ENCODE results near the gene P4HB. TPM values are rescaled to one million over a fixed set of nuclear protein-coding genes. Genes with fewer than 3 reads are reported as not detected.

P4HB gene
- total and polyA plus RNA-seq, 12 donors = 244 to 801 (median 332) TPM

DNA sequence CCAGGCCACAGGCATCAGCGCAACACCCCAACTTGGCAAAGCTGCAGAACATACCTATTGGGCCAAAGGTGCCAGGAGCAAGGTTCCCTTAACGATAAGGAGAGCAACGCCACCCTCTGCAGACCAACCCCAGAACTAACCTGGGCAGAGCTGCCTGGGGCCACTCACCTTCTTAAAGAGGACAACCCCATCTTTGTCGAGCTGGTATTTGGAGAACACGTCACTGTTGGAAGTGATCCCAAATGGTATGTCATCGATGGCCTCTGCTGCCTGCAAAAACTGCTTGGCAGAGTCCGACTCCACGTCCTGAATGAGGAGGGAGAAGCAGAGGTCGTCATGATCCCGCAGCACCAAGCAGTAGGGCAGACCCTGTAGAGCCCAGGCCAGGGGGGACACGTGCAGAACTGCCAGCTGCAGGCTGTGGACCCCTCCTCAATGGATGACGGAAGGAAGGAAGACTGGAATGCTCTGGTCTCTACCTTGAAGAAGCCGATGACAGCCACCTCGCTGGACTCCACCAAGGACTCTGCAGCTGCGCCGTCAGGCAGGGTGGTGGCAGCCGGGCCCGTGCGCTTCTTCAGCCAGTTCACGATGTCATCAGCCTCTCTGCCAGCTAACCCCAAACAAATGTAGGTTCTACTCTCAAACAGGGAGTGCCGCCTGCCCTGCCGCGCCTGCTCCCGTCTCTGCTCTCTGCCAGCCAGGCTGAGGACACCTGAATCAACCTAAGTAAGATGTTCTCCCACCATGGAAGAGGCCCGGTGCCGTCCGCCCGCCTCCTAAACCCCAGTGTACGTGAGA, 5.2 kb downstream of the P4HB start:
- intact Hi-C loops (cut with DNase I) = no loop called here
- 72% methylated on average over 29 of the region's 29 CpGs for WGBS, 2 donors
- peaks cover 4 to 89% (median 64%) of the 10 kb centered on the region in 9 donors for H3K36me3 ChIP-seq

DNA sequence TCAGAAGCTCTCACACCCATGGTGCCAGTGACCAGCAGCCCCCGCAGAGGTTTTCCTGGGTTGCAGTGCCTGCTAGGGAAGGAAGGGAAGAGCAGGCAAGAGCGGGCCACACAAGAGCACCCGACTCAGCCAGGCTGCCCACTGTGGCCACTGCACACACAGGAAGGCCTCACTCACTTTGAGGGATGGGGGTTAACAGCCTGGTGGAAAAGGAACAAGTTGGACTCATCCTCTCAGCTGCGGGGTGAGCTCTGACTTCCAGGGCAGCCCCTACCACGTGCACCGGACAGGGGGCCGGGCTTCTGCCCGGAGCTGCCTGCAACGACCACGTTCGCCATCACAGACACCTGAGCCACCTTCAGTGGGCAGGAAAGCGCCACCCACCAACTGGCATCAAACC, 8.1 kb downstream of the P4HB start:
- peaks cover 0 to 22% (median 8%) of the 10 kb centered on the region in 9 donors for H3K4me1 ChIP-seq
- H3K9me3 ChIP-seq = no peaks in the 10 kb centered on the region
- intact Hi-C loops (cut with DNase I) = loop anchor here in 1 of 10 donors (1.0 kb wide), 1 partner anchor 33 kb away; no protein-coding TSS in a partner anchor
- H3K27me3 ChIP-seq = no peaks in the 10 kb centered on the region
- 94 to 96% methylated on average over 12 of the region's 12 CpGs for WGBS, 2 donors
- no peak overlapping the region for H3K4me3 ChIP-seq
- DNase-seq = no peak
- TF ChIP-seq, protein P1, sequence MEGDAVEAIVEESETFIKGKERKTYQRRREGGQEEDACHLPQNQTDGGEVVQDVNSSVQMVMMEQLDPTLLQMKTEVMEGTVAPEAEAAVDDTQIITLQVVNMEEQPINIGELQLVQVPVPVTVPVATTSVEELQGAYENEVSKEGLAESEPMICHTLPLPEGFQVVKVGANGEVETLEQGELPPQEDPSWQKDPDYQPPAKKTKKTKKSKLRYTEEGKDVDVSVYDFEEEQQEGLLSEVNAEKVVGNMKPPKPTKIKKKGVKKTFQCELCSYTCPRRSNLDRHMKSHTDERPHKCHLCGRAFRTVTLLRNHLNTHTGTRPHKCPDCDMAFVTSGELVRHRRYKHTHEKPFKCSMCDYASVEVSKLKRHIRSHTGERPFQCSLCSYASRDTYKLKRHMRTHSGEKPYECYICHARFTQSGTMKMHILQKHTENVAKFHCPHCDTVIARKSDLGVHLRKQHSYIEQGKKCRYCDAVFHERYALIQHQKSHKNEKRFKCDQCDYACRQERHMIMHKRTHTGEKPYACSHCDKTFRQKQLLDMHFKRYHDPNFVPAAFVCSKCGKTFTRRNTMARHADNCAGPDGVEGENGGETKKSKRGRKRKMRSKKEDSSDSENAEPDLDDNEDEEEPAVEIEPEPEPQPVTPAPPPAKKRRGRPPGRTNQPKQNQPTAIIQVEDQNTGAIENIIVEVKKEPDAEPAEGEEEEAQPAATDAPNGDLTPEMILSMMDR (IDR thresholded peaks at IDR 0.05) = no peak
- H3K27ac ChIP-seq = no peak overlapping the region
- ATAC-seq = no peak
- peaks cover 2 to 100% (median 58%) of the 10 kb centered on the region in 9 donors for H3K36me3 ChIP-seq

More for the DNA sequence above, 5.2 kb downstream of the P4HB start:
- TF ChIP-seq, protein P1 (IDR thresholded peaks at IDR 0.05) = no peak
- H3K9me3 ChIP-seq = no peaks in the 10 kb centered on the region
- H3K4me1 ChIP-seq = peaks cover 10 to 46% (median 31%) of the 10 kb centered on the region in 9 donors
- peak in 3 of 8 donors; percentile 31 to 43 (median 32) for ATAC-seq
- H3K27ac ChIP-seq = peak overlapping the region in 4 of 10 donors; percentile 20 to 41 (median 33)
- no peak overlapping the region for H3K4me3 ChIP-seq
- no peak for DNase-seq
- H3K27me3 ChIP-seq = no peaks in the 10 kb centered on the region

DNA sequence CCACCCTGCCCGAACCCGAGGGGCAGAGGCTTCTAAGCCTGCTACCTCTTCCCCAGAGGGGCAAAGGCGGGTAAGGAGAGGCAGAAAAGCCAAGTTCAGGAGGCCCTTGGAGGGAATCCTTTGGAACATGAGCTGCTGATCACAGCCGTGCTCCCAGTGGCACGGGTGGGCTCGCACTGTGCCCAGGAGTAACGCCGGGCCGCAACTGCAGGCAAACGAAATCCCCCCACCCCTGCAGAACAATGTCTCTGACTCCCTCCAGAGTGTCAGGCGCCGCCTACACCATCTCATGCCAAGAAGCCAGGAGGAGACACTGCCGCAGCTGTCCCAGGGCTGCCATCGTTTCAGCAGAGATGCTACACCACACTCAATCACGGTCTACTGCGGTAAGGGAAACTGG, 8.9 kb downstream of the P4HB start:
- no peaks in the 10 kb centered on the region for H3K9me3 ChIP-seq
- DNase-seq (no peak), ATAC-seq (no peak)
- H3K4me3 ChIP-seq = no peak overlapping the region
- no peaks in the 10 kb centered on the region for H3K27me3 ChIP-seq
- H3K4me1 ChIP-seq = peaks cover 0 to 16% (median 8%) of the 10 kb centered on the region in 9 donors
- 94 to 96% methylated on average over 16 of the region's 16 CpGs for WGBS, 2 donors
- intact Hi-C loops (cut with DNase I) = no loop called here
- no peak overlapping the region for H3K27ac ChIP-seq
- H3K36me3 ChIP-seq = peaks cover 0 to 100% (median 62%) of the 10 kb centered on the region in 9 donors
- TF ChIP-seq, protein P1 (IDR thresholded peaks at IDR 0.05) = no peak

DNA sequence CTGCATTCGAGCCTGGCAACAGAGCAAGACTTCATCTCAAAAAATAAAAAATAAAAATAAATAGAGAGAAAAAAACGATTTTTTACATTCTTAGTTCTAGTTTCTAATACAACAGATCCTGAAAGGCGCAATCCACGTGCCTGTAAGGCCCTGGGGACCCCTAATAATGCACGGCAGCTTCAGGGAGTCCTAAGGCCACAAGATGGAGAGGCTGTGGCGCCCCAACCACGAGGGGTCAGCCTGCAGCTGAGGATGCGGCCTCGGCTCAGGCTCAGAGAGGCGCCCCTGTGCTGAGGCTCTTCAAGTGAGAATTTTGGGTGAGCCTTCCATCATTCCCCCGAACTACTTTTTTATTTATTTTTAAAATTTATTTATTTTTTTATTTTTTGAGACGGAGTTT, 10.9 kb downstream of the P4HB start:
- no peak overlapping the region for H3K4me3 ChIP-seq
- no peak for DNase-seq
- H3K27ac ChIP-seq = no peak overlapping the region
- intact Hi-C loops (cut with DNase I) = no loop called here
- H3K9me3 ChIP-seq = no peaks in the 10 kb centered on the region
- no peak for ATAC-seq
- 94 to 95% methylated on average over 12 of the region's 12 CpGs for WGBS, 2 donors
- TF ChIP-seq, protein P1 (IDR thresholded peaks at IDR 0.05) = no peak
- peaks cover 0 to 2% (median 0%) of the 10 kb centered on the region in 9 donors for H3K4me1 ChIP-seq
- no peaks in the 10 kb centered on the region for H3K27me3 ChIP-seq
- H3K36me3 ChIP-seq = peaks cover 17 to 100% (median 72%) of the 10 kb centered on the region in 9 donors

Data from heart right ventricle (tissue), 16 donors.